ENCODE results near the gene TPR. TPM values are rescaled to one million over a fixed set of nuclear protein-coding genes. Genes with fewer than 3 reads are reported as not detected.

The TPR gene
- total and polyA plus RNA-seq, 2 experiments from 2014 or later, result 58.4 to 65.1 TPM

GRCh38 chr1:186302381-186302920 lies 72.6 kb downstream of the TPR start:
- Histone ChIP-seq H3K27me3 (no peaks in the 10 kb centered on the region), H3K4me1 (ENCODE audit: insufficient read depth) (no peaks in the 10 kb centered on the region), H3K4me2 (no peak overlapping the region), H4K20me1 (ENCODE audit: insufficient read depth, poor library complexity, severe bottlenecking) (no peaks in the 10 kb centered on the region), H3K9me2 (replicated peaks; ENCODE audit: insufficient read depth) (no peaks in the 10 kb centered on the region), H3K27ac (no peak overlapping the region), H3K79me2 (no peaks in the 10 kb centered on the region), H2AFZ (no peak overlapping the region), H3K4me3 (no peak overlapping the region), H3K36me3 (replicated peaks; ENCODE audit: insufficient read depth, low read depth) (no peaks in the 10 kb centered on the region), H3K9me3 (ENCODE audit: low read depth) (no peaks in the 10 kb centered on the region)
- 74% methylated on average over 3 of the region's 3 CpGs for WGBS (ENCODE audit: low lambda C conversion rate, missing lambda C conversion rate)
- TF ChIP-seq EZH2phosphoT487 (IDR thresholded peaks at IDR 0.05; ENCODE audit: low read depth, severe bottlenecking, unreplicated experiment) (no peak), CTCF (IDR thresholded peaks at IDR 0.05; ENCODE audit: poor library complexity) (no peak), EZH2 (IDR thresholded peaks at IDR 0.05; ENCODE audit: borderline replicate concordance) (no peak)
- no peak for DNase-seq (ENCODE audit: low spot score)

GRCh38 chr1:186301448-186301847 lies 73.6 kb downstream of the TPR start:
- Histone ChIP-seq H3K4me3 (no peak overlapping the region), H2AFZ (no peak overlapping the region), H3K4me2 (no peak overlapping the region), H3K27me3 (no peaks in the 10 kb centered on the region), H3K9me2 (replicated peaks; ENCODE audit: insufficient read depth) (no peaks in the 10 kb centered on the region), H3K9me3 (ENCODE audit: low read depth) (no peaks in the 10 kb centered on the region), H4K20me1 (ENCODE audit: insufficient read depth, poor library complexity, severe bottlenecking) (no peaks in the 10 kb centered on the region), H3K79me2 (no peaks in the 10 kb centered on the region), H3K36me3 (replicated peaks; ENCODE audit: insufficient read depth, low read depth) (no peaks in the 10 kb centered on the region), H3K4me1 (ENCODE audit: insufficient read depth) (no peaks in the 10 kb centered on the region), H3K27ac (no peak overlapping the region)
- WGBS (ENCODE audit: low lambda C conversion rate, missing lambda C conversion rate), result 96% methylated on average over 7 of the region's 7 CpGs
- DNase-seq (ENCODE audit: low spot score), result no peak
- TF ChIP-seq EZH2phosphoT487 (IDR thresholded peaks at IDR 0.05; ENCODE audit: low read depth, severe bottlenecking, unreplicated experiment) (no peak), EZH2 (IDR thresholded peaks at IDR 0.05; ENCODE audit: borderline replicate concordance) (no peak), CTCF (IDR thresholded peaks at IDR 0.05; ENCODE audit: poor library complexity) (no peak)

GRCh38 chr1:186300056-186300455 lies 75.0 kb downstream of the TPR start:
- Histone ChIP-seq H4K20me1 (ENCODE audit: insufficient read depth, poor library complexity, severe bottlenecking) (no peaks in the 10 kb centered on the region), H3K4me3 (no peak overlapping the region), H3K36me3 (replicated peaks; ENCODE audit: insufficient read depth, low read depth) (no peaks in the 10 kb centered on the region), H3K4me1 (ENCODE audit: insufficient read depth) (no peaks in the 10 kb centered on the region), H3K9me2 (replicated peaks; ENCODE audit: insufficient read depth) (no peaks in the 10 kb centered on the region), H3K79me2 (no peaks in the 10 kb centered on the region), H2AFZ (no peak overlapping the region), H3K27me3 (no peaks in the 10 kb centered on the region), H3K27ac (no peak overlapping the region), H3K9me3 (ENCODE audit: low read depth) (no peaks in the 10 kb centered on the region), H3K4me2 (no peak overlapping the region)
- WGBS (ENCODE audit: low lambda C conversion rate, missing lambda C conversion rate), result 90% methylated on average over 6 of the region's 6 CpGs
- no peak for DNase-seq (ENCODE audit: low spot score)
- TF ChIP-seq EZH2 (IDR thresholded peaks at IDR 0.05; ENCODE audit: borderline replicate concordance) (no peak), EZH2phosphoT487 (IDR thresholded peaks at IDR 0.05; ENCODE audit: low read depth, severe bottlenecking, unreplicated experiment) (no peak)

- Histone ChIP-seq H3K27ac (no peak overlapping the region), H3K4me2 (no peak overlapping the region), H3K79me2 (no peaks in the 10 kb centered on the region), H3K36me3 (replicated peaks; ENCODE audit: insufficient read depth, low read depth) (no peaks in the 10 kb centered on the region), H3K4me3 (no peak overlapping the region), H3K27me3 (no peaks in the 10 kb centered on the region), H3K4me1 (ENCODE audit: insufficient read depth) (no peaks in the 10 kb centered on the region), H2AFZ (no peak overlapping the region), H3K9me2 (replicated peaks; ENCODE audit: insufficient read depth) (no peaks in the 10 kb centered on the region), H4K20me1 (ENCODE audit: insufficient read depth, poor library complexity, severe bottlenecking) (no peaks in the 10 kb centered on the region), H3K9me3 (ENCODE audit: low read depth) (no peaks in the 10 kb centered on the region)
- TF ChIP-seq EZH2phosphoT487 (IDR thresholded peaks at IDR 0.05; ENCODE audit: low read depth, severe bottlenecking, unreplicated experiment) (no peak), EZH2 (IDR thresholded peaks at IDR 0.05; ENCODE audit: borderline replicate concordance) (no peak), CTCF (IDR thresholded peaks at IDR 0.05; ENCODE audit: poor library complexity) (no peak)
- 83% methylated on average over 2 of the region's 2 CpGs for WGBS (ENCODE audit: low lambda C conversion rate, missing lambda C conversion rate)
- DNase-seq (ENCODE audit: low spot score), result no peak
Observed at GRCh38 chr1:186299570-186299969, 75.5 kb downstream of the TPR start.

Data from hepatocyte (in vitro differentiated cells).